Liver (tissue), 9 donors: Measurements from ENCODE around the gene RLBP1. TPM values are rescaled to one million over a fixed set of nuclear protein-coding genes. Genes with fewer than 3 reads are reported as not detected.

Experiments
- DNase-seq: peaks from one replicate; pipeline ENCODE4 v3.0.0-alpha.2; 2017; ENCODE audit warnings: low spot score
- H3K27ac ChIP-seq, 2 donors: one replicate each; pipeline ENCODE4 v1.7.0; 2013; ENCODE audit warnings: inconsistent platforms in 2 of 2, low read length in 2 of 2, control low read depth in 1 of 2, low read depth in 1 of 2, mild to moderate bottlenecking in 1 of 2
- H3K27me3 ChIP-seq, 4 donors: one replicate each; pipeline versions ENCODE4 v1.6.1 to v1.7.0; 2013; ENCODE audit warnings: low read length in 3 of 4, inconsistent platforms in 1 of 4, mild to moderate bottlenecking in 1 of 4, moderate library complexity in 1 of 4; ENCODE audit not compliant: control insufficient read depth in 4 of 4, insufficient read depth in 4 of 4
- H3K36me3 ChIP-seq, 4 donors: one replicate each; pipeline versions ENCODE4 v1.6.1 to v1.7.0; 2013; ENCODE audit warnings: low read length in 3 of 4, mild to moderate bottlenecking in 3 of 4, low read depth in 1 of 4, moderate library complexity in 1 of 4; ENCODE audit not compliant: control insufficient read depth in 4 of 4, insufficient read depth in 3 of 4
- H3K4me1 ChIP-seq, 4 donors: one replicate each; pipeline versions ENCODE4 v1.6.1 to v1.7.0; 2013; ENCODE audit warnings: low read length in 3 of 4, mild to moderate bottlenecking in 3 of 4, moderate library complexity in 1 of 4; ENCODE audit not compliant: control insufficient read depth in 4 of 4, insufficient read depth in 4 of 4
- H3K4me3 ChIP-seq, 3 donors: one replicate each; pipeline versions ENCODE4 v1.6.1 to v1.7.0; 2013; ENCODE audit warnings: low read length in 3 of 3, control low read depth in 1 of 3, low read depth in 1 of 3, mild to moderate bottlenecking in 1 of 3
- H3K9ac ChIP-seq, 2 donors: one replicate each; pipeline ENCODE4 v1.7.0; 2013; ENCODE audit warnings: low read length in 2 of 2, mild to moderate bottlenecking in 2 of 2, moderate library complexity in 2 of 2, control low read depth in 1 of 2, low read depth in 1 of 2
- H3K9me3 ChIP-seq, 4 donors: one replicate each; pipeline versions ENCODE4 v1.6.1 to v1.7.0; 2013; ENCODE audit warnings: low read length in 3 of 4; ENCODE audit not compliant: control insufficient read depth in 4 of 4
- EGR1 ChIP-seq, 2 donors: IDR thresholded peaks; 2 replicates each; pipeline ENCODE4 v1.6.1; 2016 to 2018; ENCODE audit warnings: antibody characterized with exemption in 2 of 2, low read depth in 2 of 2
- FOXA1 ChIP-seq: IDR thresholded peaks from 2 replicates; pipeline ENCODE4 v1.6.1; 2016; ENCODE audit warnings: antibody characterized with exemption
- FOXA2 ChIP-seq: IDR thresholded peaks from 2 replicates; pipeline ENCODE4 v1.6.1; 2016; ENCODE audit warnings: antibody characterized with exemption
- GABPA ChIP-seq, 2 donors: IDR thresholded peaks in 1 of 2; conservative IDR thresholded peaks in 1 of 2; 2 replicates each; pipeline ENCODE4 v1.6.1; 2016; ENCODE audit warnings: antibody characterized with exemption in 2 of 2, mild to moderate bottlenecking in 1 of 2, moderate library complexity in 1 of 2
- HNF4G ChIP-seq: IDR thresholded peaks from 2 replicates; pipeline ENCODE4 v1.6.1; 2016; ENCODE audit warnings: antibody characterized with exemption
- JUND ChIP-seq, 2 donors: IDR thresholded peaks; 2 replicates each; pipeline ENCODE4 v1.6.1; 2016; ENCODE audit warnings: antibody characterized with exemption in 2 of 2
- NR2F2 ChIP-seq: IDR thresholded peaks from 2 replicates; pipeline ENCODE4 v1.6.1; 2016; ENCODE audit warnings: antibody characterized with exemption
- RXRA ChIP-seq, 2 donors: IDR thresholded peaks; 2 replicates each; pipeline ENCODE4 v1.6.1; 2017 to 2018; ENCODE audit warnings: antibody characterized with exemption in 2 of 2, mild to moderate bottlenecking in 1 of 2
- SP1 ChIP-seq: IDR thresholded peaks from 2 replicates; pipeline ENCODE4 v1.6.1; 2018; ENCODE audit warnings: antibody characterized with exemption, mild to moderate bottlenecking
- TAF1 ChIP-seq: conservative IDR thresholded peaks from 2 replicates; pipeline ENCODE4 v1.6.1; 2016; ENCODE audit warnings: antibody characterized with exemption, mild to moderate bottlenecking
- YY1 ChIP-seq: IDR thresholded peaks from 2 replicates; pipeline ENCODE4 v1.6.1; 2016; ENCODE audit warnings: antibody characterized with exemption, mild to moderate bottlenecking
- WGBS: extraction: QIAGEN DNeasy Blood & Tissue Kit; methylation state at CpG from one replicate; pipeline ENCODE4 v1.1.7; 2013; 5-methylcytosine and 5-hydroxymethylcytosine counted together
- polyA plus RNA-seq, 2 donors: library from polyadenylated mRNA; stranded (reverse) in 1 of 2; unstranded in 1 of 2; fragments of 200-250 nt in 1 of 2; fragments of >200 nt in 1 of 2; fragmentation: Nextera tagmentation in 1 of 2; extraction: Ambion mirVana in 1 of 2; gene quantifications; one replicate each; pipeline versions ENCODE4 v1.2.1 to v1.2.3, GENCODE V29; 2013 to 2015
- total RNA-seq, 2 donors: library from RNA; depleted of rRNA; stranded (reverse); fragments of >200 nt; gene quantifications; one replicate each; pipeline ENCODE4 v1.2.3, GENCODE V29; 2014
- TF ChIP-seq, protein P1 (sequence below): fragments of 150-350 bp; IDR thresholded peaks from 2 replicates; pipeline ENCODE4 v1.5.1; 2017; ENCODE audit warnings: improper control_type of control experiment, low read depth, low read length; ENCODE audit not compliant: missing input control
- TF ChIP-seq, protein P2 (sequence below): IDR thresholded peaks from 2 replicates; pipeline ENCODE4 v1.6.1; 2016; ENCODE audit warnings: antibody characterized with exemption
- TF ChIP-seq, protein P3 (sequence below): IDR thresholded peaks from 2 replicates; pipeline ENCODE4 v1.6.1; 2016; ENCODE audit warnings: antibody characterized with exemption, mild to moderate bottlenecking
- TF ChIP-seq, protein P4 (sequence below): IDR thresholded peaks from 2 replicates; pipeline ENCODE4 v1.6.1; 2016; ENCODE audit warnings: antibody characterized with exemption
- donor health status: healthy.
- donor health status: healthy.
- donor health status: healthy.
- donor health status: healthy.
- donor health status: healthy.

RLBP1 gene
- total and polyA plus RNA-seq, 4 donors: 0.17 TPM; not detected in 3

DNA sequence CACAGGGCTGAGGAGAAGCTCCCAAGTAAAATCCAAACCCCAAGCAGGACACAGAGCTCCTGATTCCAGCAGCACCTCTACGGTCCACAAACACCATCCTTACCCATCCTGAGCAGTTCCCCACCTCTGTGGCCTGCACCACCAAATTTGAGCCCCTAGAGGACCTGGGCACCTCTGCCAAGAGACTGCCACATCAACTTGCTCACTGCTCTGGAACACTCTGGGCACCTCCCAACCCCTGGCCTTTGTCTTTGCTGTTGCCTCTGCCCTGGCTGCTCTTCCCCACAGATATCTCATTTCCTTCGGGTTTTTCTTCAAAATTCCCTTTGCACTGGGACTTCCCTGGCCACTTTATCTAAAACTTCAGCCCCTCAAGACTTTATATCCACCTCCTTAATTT lies 5.8 kb downstream of the RLBP1 start:
- WGBS: 82% methylated on average over 2 of the region's 2 CpGs
- no peaks in the 10 kb centered on the region for H3K36me3 ChIP-seq
- no peak overlapping the region for H3K9ac ChIP-seq
- no peak for DNase-seq
- H3K27ac ChIP-seq: no peak overlapping the region
- H3K4me1 ChIP-seq: no peaks in the 10 kb centered on the region
- H3K27me3 ChIP-seq: no peaks in the 10 kb centered on the region
- no peak for TF ChIP-seq FOXA1
- TF ChIP-seq, protein P1, sequence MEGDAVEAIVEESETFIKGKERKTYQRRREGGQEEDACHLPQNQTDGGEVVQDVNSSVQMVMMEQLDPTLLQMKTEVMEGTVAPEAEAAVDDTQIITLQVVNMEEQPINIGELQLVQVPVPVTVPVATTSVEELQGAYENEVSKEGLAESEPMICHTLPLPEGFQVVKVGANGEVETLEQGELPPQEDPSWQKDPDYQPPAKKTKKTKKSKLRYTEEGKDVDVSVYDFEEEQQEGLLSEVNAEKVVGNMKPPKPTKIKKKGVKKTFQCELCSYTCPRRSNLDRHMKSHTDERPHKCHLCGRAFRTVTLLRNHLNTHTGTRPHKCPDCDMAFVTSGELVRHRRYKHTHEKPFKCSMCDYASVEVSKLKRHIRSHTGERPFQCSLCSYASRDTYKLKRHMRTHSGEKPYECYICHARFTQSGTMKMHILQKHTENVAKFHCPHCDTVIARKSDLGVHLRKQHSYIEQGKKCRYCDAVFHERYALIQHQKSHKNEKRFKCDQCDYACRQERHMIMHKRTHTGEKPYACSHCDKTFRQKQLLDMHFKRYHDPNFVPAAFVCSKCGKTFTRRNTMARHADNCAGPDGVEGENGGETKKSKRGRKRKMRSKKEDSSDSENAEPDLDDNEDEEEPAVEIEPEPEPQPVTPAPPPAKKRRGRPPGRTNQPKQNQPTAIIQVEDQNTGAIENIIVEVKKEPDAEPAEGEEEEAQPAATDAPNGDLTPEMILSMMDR: no peak
- TF ChIP-seq TAF1: no peak
- no peak for TF ChIP-seq NR2F2
- TF ChIP-seq YY1: no peak
- TF ChIP-seq, protein P2, sequence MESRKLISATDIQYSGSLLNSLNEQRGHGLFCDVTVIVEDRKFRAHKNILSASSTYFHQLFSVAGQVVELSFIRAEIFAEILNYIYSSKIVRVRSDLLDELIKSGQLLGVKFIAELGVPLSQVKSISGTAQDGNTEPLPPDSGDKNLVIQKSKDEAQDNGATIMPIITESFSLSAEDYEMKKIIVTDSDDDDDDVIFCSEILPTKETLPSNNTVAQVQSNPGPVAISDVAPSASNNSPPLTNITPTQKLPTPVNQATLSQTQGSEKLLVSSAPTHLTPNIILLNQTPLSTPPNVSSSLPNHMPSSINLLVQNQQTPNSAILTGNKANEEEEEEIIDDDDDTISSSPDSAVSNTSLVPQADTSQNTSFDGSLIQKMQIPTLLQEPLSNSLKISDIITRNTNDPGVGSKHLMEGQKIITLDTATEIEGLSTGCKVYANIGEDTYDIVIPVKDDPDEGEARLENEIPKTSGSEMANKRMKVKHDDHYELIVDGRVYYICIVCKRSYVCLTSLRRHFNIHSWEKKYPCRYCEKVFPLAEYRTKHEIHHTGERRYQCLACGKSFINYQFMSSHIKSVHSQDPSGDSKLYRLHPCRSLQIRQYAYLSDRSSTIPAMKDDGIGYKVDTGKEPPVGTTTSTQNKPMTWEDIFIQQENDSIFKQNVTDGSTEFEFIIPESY: no peak
- TF ChIP-seq JUND (IDR thresholded peaks at IDR 0.05): no peak
- no peak for TF ChIP-seq RXRA (IDR thresholded peaks at IDR 0.05)
- no peak for TF ChIP-seq EGR1 (IDR thresholded peaks at IDR 0.05; ENCODE audit: low read depth in 2 of 2)
- TF ChIP-seq FOXA2: no peak
- TF ChIP-seq, protein P3, sequence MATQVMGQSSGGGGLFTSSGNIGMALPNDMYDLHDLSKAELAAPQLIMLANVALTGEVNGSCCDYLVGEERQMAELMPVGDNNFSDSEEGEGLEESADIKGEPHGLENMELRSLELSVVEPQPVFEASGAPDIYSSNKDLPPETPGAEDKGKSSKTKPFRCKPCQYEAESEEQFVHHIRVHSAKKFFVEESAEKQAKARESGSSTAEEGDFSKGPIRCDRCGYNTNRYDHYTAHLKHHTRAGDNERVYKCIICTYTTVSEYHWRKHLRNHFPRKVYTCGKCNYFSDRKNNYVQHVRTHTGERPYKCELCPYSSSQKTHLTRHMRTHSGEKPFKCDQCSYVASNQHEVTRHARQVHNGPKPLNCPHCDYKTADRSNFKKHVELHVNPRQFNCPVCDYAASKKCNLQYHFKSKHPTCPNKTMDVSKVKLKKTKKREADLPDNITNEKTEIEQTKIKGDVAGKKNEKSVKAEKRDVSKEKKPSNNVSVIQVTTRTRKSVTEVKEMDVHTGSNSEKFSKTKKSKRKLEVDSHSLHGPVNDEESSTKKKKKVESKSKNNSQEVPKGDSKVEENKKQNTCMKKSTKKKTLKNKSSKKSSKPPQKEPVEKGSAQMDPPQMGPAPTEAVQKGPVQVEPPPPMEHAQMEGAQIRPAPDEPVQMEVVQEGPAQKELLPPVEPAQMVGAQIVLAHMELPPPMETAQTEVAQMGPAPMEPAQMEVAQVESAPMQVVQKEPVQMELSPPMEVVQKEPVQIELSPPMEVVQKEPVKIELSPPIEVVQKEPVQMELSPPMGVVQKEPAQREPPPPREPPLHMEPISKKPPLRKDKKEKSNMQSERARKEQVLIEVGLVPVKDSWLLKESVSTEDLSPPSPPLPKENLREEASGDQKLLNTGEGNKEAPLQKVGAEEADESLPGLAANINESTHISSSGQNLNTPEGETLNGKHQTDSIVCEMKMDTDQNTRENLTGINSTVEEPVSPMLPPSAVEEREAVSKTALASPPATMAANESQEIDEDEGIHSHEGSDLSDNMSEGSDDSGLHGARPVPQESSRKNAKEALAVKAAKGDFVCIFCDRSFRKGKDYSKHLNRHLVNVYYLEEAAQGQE: no peak
- no peak overlapping the region for H3K4me3 ChIP-seq
- no peaks in the 10 kb centered on the region for H3K9me3 ChIP-seq

DNA sequence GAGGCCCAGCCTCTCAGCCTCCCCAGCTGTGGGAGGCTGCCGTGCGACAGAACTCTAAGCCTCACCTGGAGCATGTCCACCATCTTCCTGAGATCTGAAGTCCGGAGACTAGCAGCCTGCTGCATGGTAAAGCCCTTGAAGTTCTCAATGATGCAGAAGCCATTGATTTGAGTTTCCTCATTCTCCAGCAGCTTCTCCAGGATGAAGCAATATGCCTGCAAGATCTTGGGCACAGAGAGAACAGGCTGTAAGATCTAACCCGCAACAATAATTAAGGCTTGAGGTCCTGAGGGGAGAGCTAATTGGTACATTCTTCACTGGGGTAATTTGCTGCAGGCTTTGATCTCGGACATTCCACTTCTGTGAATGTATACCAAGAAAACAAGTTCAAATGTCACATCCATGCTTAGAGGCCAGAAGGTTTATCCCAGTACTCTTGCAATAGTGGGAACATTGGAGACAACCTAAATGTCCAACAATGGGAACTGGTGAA lies 9.7 kb downstream of the RLBP1 start:
- 94% methylated on average over 5 of the region's 5 CpGs for WGBS
- H3K27me3 ChIP-seq: no peaks in the 10 kb centered on the region
- no peaks in the 10 kb centered on the region for H3K36me3 ChIP-seq
- peaks cover 0 to 6% (median 2%) of the 10 kb centered on the region in 4 donors for H3K4me1 ChIP-seq
- no peak for DNase-seq
- H3K27ac ChIP-seq: no peak overlapping the region
- no peak overlapping the region for H3K9ac ChIP-seq
- no peaks in the 10 kb centered on the region for H3K9me3 ChIP-seq
- no peak overlapping the region for H3K4me3 ChIP-seq
- TF ChIP-seq TAF1: no peak
- no peak for TF ChIP-seq HNF4G
- TF ChIP-seq YY1: no peak
- TF ChIP-seq, protein P2: no peak
- TF ChIP-seq, protein P3: no peak
- no peak for TF ChIP-seq JUND (IDR thresholded peaks at IDR 0.05)
- TF ChIP-seq, protein P4, sequence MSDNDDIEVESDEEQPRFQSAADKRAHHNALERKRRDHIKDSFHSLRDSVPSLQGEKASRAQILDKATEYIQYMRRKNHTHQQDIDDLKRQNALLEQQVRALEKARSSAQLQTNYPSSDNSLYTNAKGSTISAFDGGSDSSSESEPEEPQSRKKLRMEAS: no peak
- TF ChIP-seq RXRA (IDR thresholded peaks at IDR 0.05): no peak
- no peak for TF ChIP-seq EGR1 (IDR thresholded peaks at IDR 0.05; ENCODE audit: low read depth in 2 of 2)
- TF ChIP-seq, protein P1: no peak
- TF ChIP-seq SP1: no peak
- no peak for TF ChIP-seq NR2F2
- no peak for TF ChIP-seq GABPA (IDR thresholded peaks at IDR 0.05 in 1 of 2, conservative IDR thresholded peaks at IDR 0.05 in 1 of 2)
- TF ChIP-seq FOXA1: no peak
- no peak for TF ChIP-seq FOXA2
